DLD1 (cell line): ENCODE data around the gene ADAM8.

Experiments used
- in situ Hi-C: cut with HindIII; loops from 2 replicates; pipeline ENCODE4 v1.10.0; 2017; ENCODE audit warnings: low sequenced_read_pairs

ADAM8 gene

DNA sequence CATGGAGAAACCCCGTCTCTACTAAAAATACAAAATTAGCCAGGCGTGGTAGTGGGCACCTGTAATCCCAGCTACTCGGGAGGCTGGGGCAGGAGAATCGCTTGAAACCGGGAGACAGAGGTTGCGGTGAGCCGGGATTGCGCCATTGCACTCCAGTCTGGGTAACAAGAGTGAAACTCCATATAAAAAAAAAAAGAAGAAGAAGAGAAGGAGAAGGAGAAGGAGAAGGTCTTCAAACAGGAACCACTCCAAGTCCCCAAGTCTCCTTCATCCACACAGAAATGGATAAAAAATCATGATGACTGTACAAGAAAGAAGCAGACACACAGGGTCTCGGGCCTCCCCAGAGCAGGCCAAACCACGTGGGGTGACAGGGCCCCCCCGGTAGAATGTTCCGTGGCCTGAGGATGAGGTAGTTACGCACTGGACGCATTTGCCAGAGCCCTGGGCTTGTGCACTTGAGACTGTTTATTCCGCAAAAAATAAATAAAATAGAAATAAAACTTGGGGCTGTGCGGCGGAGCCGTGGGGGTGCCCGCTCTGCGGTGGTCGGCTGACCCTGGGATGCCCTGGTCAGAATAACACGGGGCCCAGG, 23.2 kb downstream of the ADAM8 start:
- in situ Hi-C loops = loop anchor here (25.0 kb wide), 1 partner anchor 91 kb away; the partner anchor contains the start of gene KNDC1

DNA sequence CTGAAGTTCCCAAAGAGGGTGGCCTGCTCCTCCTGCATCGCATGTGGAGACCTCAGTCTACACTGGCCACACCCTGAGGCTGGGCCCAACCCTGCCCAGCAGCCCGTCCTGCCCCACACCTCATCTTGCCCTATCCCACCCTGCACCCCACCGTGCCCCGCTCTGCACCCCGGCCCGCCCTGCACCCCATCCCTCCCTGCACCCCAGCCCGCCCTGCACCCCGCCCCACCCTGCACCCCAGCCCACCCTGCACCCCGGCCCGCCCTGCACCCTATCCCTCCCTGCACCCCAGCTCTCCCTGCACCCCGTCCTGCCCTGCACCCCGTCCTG, 24.5 kb downstream of the ADAM8 start:
- in situ Hi-C loops = loop anchor here (25.0 kb wide), 1 partner anchor 90 kb away; the partner anchor contains the start of gene KNDC1

DNA sequence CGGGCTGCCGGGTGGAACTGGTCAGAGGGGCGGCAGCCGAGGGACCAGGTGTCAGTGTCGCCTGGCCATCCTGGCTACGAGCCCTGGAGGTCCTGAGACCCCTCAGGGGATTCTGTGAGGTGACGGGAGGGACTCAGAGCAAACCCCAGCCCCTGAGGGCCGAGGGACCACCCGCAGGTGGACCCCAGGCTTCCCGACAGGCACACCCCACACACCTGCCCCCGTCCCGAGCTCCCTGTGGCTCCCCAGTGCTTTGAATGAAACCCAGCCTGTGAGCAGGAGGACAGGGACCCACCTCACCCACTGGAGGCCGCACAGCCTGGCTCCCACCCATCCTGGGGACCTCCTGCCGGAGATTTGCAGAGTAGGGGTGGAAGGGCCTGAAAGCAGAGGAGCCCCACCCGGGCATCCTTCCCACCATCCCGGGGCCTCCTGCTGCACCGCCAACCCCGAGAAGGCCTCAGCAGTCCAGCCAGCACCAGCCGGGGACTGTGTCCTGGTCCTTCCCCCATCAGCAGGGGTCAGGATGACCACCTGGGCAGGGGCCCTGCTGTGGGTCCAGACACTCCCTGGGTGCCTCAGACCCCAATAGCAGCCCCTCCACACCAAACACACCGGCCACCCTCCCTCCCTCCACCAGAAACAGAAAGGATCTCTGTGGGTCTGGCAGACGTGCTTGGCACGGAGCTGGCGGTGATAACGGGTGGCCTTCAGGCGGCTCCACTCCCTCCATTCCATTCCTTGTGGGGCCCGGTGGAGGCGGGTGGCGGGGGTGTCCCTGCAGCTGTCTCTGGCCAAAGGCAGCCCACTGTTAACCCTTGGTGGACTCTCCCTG, 25.1 kb downstream of the ADAM8 start:
- in situ Hi-C loops = loop anchor here (25.0 kb wide), 1 partner anchor 89 kb away; the partner anchor contains the start of gene KNDC1

DNA sequence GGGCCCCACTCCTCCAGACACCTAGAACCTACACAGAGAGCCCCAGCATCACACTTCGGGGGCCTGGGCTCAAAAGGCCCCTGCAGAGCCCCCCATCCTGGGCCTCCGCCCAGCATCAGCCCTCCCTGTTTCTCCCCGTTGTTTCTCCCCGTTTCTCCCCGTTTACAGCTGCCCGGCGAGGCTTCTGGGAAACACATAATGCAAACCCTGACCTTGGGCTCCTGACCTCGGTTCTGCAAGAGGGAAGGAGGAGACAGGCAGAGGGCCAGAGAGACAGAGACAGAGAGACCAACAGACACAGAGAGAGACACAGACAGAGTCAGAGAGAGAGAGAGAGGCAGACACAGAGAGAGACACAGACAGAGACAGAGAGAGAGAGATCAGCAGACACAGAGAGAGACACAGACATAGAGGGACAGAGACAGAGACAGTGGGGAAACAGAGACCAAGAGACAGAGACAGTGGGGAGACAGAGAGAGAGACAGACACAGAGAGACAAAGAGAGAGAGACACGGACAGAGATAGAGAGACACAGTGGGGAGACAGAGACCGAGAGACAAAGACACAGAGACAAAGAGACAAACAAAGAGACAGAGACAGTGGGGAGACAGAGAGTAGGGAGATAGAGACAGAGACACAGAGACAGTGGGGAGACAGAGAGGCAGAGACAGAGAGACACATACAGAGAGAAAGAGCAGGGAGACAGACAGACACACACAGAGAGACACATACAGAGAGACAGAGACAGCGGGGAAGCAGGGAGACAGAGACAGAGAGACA, 26.5 kb downstream of the ADAM8 start:
- in situ Hi-C loops = loop anchor here (25.0 kb wide), 1 partner anchor 88 kb away; the partner anchor contains the start of gene KNDC1

DNA sequence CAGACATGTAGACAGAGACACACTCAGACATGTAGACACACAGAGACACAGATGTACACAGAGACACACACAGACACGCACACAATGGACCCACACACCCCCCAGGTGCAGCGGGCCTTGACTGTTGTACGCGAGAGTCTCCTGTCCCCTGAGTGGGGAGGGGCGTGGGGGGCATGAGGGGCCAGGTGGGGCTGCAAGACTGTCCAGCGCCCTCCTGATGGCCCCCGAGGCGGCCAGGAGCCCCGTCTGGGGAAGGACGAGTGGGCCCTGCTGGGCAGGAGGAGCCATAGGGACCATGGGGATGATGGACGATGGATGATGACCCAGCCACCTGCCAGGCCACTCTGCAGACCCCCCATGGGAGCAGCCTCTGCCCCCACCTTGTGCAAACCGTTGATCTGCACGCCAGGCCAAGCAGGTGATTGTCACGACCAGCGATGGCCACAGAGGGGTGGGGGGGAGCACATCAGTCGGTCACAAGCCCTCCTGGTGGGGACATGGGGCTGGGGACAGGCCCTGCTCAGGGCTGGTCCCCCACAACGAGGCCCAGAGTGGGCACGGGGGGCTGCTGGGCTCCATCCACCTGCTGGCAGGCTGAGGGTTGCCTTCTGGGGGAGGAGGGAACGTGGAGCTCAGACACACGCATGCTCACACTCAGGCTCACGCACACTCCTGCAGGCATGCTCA, 27.4 kb downstream of the ADAM8 start:
- in situ Hi-C loops = no loop called here

DNA sequence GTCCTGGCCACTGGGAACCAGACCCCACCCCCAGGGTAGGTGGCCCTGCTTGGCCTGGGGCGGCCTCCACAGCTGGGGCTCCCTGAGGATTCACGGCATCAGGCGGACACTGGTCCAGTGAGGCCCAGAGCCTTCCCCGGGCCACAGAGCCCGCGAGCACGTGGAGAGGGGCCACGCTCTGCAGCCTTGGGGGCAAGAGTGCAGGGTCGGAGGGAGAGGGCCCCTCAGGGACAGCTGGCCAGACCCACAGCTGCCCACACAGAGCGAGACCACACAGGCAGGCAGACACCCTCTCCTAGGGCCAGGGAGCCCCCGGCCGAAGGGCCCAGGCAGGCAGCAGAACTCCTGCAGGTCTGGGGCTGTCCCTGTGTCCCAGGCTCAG, 28.3 kb downstream of the ADAM8 start:
- in situ Hi-C loops = no loop called here

DNA sequence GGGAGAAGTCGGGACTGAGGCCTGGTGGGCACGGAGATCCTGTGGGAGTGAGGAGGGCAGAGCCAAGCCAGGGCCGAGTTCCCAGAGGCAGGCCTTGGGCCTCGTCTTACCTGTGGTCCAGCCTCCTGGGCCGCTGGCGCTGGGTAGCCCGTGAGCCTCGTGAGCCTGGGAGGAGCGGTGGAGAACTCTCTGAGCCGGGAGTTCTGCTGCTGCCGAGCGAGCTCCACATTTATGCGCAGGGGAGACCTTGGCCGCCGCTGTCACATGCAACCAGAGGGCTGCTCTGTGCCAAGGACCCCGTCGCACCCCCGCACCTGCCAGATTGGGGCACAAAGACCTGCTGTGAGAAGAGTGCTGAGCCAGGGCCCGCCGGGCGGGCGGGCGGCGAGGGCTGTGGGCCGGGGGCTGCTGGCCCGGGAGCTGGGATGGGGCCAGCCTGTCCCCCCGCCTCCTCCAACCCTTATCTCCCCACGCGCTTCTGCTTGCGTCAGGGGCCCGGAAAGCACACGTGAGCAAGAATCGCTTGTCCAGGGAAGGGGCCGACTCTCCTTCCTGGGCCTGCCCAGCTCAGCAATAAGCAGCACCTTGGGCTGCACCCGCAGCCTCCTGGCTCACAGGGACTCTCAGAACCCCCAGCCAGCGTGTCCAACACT, 28.9 kb downstream of the ADAM8 start:
- in situ Hi-C loops = no loop called here

DNA sequence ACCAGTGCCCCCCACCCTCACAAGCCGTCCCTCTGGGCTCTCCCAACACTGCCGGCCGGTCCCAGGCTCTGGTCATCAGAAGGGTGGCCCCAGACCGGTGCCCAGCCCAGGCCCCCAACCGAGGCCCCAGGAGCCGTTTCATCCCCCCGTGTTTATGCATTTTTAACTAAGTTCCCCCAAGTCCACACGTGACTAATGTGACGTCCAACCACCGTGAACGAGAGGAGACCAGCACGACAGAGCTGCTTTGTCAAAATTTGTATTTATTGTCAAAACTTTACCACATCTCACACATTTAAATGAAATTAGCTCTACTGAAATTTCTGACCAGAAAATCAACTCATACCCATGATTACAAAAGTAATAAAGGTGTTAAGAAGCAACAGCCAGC, 30.4 kb downstream of the ADAM8 start:
- in situ Hi-C loops = no loop called here

DNA sequence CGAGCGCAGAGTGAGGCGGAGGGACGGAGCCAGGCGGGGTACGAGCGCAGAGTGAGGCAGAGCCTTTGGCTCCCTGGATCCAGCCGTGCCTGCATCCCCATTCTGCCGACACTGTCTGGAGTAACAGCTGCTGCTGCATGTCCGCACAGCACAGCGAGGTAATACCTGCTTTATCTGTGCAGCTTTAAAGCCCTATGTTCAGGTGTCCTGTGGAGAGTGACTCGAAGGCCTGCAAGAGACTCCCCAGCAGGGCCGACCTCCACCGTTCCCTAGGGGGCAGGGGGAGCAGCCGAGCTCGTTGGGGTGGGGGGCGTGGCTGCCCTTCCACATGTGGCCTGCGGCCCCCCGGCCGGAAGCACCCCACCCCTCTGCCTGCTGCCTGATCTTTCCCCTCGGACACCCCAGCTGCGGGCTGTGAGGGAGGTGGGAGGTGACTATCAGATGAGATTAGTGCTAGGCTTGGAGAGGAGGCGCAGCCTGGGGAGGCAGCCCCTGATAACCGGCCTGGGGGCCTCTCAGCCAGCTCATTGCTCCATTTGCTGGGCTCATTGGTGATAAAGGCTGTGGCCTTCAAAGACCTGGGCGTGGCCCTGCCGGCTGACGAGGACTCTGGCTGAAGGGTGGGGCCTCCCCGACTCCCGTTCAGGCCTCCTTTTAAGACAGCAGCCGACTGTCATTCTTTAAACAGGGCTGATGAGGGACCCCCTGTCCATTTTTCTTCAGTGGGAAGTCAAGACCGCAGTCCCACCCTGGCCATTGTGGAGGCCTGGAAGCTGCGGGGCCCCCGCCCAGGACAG, 31.0 kb downstream of the ADAM8 start:
- in situ Hi-C loops = no loop called here

DNA sequence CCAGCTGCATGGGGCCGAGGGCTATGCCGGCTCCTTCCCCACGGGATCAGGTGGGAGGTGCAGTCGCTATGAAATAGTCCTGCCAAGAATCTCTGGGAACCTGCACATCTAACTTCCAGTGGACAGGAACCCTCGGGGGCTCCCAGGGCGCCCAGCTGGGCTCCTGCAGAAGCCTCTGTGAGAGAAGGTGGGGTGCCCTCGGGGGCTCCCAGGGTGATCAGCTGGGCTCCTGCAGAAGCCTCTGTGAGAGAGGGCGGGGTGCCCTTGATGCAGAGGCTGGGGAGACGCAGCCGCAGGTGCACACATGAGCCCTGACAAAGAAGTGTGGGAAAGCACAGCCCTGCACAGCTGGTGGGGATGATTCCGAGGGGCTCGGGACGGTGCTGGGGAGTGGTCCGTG, 33.1 kb downstream of the ADAM8 start:
- in situ Hi-C loops = no loop called here

DNA sequence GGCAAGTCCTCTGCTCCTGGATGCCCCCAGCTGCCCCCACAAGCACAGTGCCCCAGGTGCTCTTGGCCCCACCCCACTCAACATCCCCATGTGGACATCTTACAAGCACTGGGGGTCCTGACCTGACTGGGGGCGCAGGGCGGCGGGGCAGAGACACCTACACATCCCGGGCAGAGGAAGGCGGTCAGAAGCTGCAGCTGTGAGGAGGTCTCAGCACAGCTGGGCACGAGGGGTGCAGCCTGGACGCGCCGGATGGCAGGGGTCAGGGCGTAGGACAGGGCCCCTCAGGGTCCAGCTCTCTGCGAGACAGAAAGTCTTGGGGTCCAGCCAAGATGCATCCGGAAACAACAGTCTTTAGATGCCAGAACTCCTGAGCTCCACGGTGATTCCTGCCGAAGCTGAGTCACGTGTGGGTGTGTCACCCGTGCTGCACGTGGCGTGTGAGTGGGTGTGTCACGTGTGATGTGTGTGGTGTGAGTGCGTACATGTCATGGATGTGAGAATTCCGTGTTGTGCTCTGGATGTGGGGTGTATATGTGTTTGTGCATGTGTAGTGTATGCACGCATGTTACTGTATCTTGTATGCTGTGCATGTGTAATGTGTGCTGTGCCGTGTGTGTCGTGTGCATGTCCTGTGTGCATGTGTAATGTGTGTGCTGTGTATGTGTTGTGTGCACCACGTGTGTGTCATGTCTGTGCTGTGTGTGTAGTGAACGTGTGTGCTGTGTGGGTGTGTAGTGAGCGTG, 33.9 kb downstream of the ADAM8 start:
- in situ Hi-C loops = no loop called here

DNA sequence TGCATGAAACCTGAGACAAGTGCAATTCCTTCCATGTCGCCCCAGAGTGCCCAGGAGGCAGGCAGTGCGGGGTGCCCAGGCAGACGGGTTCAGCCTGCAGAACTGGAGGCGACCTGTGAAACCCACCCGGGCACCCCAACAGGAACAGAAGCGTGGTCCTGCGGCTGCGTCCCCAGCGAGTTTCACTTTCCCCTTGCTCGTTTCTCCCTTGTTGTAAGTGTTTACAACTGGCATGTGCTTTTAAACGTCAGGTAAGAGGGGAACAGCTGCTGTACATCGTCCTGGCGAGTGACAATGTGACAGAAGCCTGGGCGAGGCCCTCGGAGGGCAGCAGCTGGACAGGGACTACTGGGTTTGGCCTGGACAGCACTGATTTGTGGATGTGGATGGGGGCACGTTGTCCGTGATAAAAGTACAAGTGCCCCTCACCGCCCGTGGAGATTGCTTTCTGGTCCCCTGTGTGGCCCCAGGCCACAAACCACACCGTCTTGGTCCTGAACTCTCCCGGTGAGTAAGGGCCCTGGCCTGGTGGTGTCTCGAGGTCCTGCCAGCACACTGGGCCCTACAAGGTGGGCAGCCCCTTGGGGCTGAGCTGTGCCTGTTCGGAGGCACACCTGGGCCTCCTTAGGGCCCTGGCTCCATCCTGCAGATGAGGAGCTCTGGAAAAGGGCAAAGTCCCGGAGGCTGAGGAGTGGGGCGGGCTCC, 35.0 kb downstream of the ADAM8 start:
- in situ Hi-C loops = no loop called here

DNA sequence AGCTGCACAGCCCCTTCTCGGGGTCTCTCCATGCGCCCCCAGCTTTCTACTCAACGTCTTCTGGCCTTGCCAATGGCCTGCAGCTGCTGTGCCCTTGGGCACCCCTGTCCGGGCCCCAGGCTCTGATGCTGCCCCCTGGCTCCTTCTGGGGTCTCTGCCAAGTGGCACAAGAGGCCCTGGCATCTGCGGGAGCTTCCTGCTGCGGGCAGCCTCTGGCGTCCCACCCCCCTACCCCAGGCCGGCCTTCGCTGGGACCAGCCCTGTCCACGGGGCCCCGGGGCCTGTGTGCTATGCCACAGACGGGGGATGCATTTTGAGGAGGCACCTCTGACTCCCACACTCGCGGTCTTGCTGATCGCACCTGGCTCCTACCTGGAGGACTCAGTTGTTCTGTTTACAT, 36.7 kb downstream of the ADAM8 start:
- in situ Hi-C loops = no loop called here

DNA sequence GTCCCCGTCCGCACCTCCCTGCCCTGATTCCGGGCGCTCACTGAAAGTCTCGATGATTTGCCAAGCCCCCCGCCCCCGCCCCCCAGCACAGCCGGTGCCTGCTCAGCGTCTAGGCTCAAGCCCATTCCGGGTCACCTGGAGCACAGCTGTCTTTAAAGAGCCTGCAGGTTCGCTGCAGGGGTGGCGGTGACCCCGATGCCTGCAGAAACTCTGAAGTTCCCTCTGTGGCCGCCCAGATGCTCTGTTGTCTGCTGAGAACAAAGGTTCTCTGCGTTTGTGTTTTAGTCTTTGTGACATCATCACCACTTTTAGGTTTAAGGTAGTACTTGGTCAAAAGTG, 38.2 kb downstream of the ADAM8 start:
- in situ Hi-C loops = no loop called here

DNA sequence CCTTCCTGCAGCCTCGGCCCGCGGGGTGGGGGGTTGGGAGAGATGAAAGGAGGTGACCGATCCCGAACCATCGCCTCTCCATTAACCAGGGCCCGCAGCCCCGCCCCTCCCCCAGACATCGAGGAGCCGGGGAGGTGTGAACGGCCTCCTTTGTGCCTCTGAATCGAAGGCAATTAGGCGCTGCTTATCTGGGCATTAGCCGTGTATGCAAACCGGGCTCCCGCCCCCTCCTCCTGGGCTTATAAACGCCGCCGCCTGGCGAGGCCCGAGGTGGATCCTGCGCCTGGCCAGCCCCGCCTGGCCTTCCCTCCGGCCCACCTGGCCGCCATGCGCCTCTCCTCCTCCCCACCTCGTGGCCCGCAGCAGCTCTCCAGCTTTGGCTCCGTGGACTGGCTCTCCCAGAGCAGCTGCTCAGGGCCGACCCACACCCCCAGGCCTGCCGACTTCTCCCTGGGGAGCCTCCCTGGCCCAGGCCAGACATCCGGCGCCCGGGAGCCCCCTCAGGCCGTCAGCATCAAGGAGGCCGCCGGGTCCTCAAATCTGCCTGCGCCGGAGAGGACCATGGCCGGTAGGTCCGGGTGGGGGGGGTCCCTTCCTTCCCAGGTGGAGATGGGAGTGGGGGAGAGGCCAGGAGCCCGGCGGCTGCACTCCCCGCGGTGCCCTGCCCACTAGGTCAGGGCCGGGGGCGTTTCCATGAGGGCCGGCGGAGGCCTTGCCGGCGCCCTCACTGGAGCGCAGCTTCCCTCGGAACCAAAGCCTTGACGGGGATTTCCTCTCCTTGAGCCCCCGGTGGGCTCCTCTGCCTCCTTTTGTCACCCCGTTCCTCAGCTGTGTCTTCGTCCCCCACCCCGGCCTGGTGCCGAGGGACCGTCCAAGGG, 38.8 kb downstream of the ADAM8 start, which contains the start of gene VENTX:
Gene VENTX (plus strand): TSS at position 268 of the 878 bp plus-strand sequence. CDS start 60 bp downstream, at position 328.
- in situ Hi-C loops = no loop called here

DNA sequence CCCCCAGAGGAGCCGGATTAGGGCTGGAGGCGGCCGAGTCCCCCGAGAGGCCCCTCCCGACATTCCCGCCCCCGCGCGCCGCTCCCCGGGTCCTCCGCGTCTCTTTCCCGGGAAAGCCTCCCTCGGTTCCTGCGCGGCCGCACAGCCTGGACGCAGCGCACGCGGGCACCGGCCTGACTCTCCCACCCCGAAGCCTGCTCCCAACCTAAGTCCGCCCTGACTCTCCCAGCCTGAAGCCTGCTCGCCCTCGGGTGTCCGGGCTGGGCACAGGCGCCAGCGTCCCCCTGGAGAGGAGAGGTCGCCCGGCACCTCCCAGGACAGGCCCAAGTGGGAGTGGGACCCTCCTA, 39.5 kb downstream of the ADAM8 start:
- in situ Hi-C loops = no loop called here

DNA sequence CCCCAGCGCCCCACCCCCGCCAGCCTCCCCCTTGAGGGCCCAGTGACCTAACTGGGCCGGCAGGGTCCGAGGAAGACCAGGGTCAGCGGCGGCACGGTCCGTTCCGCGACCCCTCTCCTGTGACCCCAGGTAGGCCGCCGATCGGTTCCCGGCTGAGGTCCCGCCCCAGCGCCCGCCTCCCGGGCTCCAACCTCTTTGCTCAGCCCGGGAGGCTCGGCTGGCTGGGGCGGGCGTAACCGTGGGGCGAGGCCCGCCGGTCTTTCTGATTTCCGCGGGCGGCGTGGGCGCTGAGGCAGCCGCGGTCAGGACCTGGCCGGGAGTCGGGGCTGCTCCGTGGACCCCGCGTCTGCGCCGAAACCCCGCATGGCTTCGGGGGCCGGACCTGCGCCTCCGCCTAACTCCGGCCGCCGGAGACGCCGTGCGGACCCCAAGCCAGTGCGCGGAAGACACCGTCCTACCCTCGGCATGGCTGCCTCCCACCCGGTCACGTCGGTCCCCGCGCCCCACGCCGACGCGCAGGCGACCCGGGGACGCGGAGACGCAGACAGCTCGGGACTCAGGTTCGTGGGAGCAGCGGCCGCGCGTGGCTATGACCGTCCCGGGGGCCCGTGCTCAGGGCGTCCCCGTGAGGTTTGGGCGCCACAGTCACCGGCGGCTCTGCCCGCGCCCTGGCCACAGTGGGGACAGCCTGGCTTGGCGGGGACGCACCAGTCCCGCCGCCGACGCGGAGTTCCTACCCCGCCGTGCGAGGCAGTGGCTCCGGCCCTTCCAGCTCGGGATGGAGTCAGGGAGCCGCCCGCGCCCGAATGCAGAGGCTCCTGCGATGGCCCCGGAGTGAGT, 40.0 kb downstream of the ADAM8 start:
- in situ Hi-C loops = no loop called here
